SK-N-SH (cell line): ENCODE measurements around the gene CSPG5. TPM values are rescaled to one million over a fixed set of nuclear protein-coding genes. Genes with fewer than 3 reads are reported as not detected.

ENCODE experiments used
- CTCF ChIA-PET: fragments of 300-600, 350-600 bp; formaldehyde crosslinking; extraction: SDS; loops from one replicate; lab custom pipeline; 2021; lab: Yijun Ruan, JAX
- POLR2A ChIA-PET: fragments of 350-600 bp; sonication (Branson Sonifier 250); formaldehyde crosslinking; extraction: SDS; loops from one replicate; lab custom pipeline; 2020; ENCODE audit warnings: antibody characterized with exemption, inconsistent platforms; lab: Yijun Ruan, JAX
- DNase-seq: peaks from one replicate; pipeline ENCODE4 v3.0.0; 2012
- H2AFZ ChIP-seq: fragments of 200-600 bp; sonication (generic); 2 replicates; pipeline ENCODE4 v1.8.1; 2016; ENCODE audit warnings: antibody characterized with exemption, mild to moderate bottlenecking, low read depth
- H3F3A ChIP-seq: fragments of 200-600 bp; sonication (generic); replicated peaks from 2 replicates; pipeline ENCODE3; 2016; ENCODE audit warnings: antibody characterized with exemption, mild to moderate bottlenecking; ENCODE audit not compliant: insufficient read depth
- H3K27ac ChIP-seq, 2 experiments: fragments of 200-500 bp in 1 of 2; fragments of 200-600 bp in 1 of 2; sonication (Bioruptor generic) in 1 of 2; sonication (generic), shearing (Covaris generic) in 1 of 2; 2 replicates each; pipeline versions ENCODE4 v1.5.1 to v1.6.1; 2014 to 2016; ENCODE audit warnings: low read depth in 2 of 2, inconsistent platforms in 1 of 2, low read length in 1 of 2, mild to moderate bottlenecking in 1 of 2, mixed read lengths in 1 of 2
- H3K27me3 ChIP-seq: fragments of 200-600 bp; sonication (generic), shearing (Covaris generic); 2 replicates; pipeline ENCODE4 v1.6.1; 2016; ENCODE audit warnings: mixed run types; ENCODE audit not compliant: insufficient read depth
- H3K36me3 ChIP-seq, 2 experiments: fragments of 200-500 bp in 1 of 2; fragments of 200-600 bp in 1 of 2; sonication (Bioruptor generic) in 1 of 2; sonication (generic) in 1 of 2; replicated peaks in 1 of 2; 2 replicates each; pipeline versions ENCODE3 to v1.5.1; 2014 to 2016; ENCODE audit warnings: low read length in 1 of 2, mild to moderate bottlenecking in 1 of 2; ENCODE audit not compliant: insufficient read depth in 2 of 2, control insufficient read depth in 1 of 2
- H3K4me1 ChIP-seq, 2 experiments: fragments of 200-500 bp in 1 of 2; fragments of 200-600 bp in 1 of 2; sonication (Bioruptor generic) in 1 of 2; sonication (generic), shearing (Covaris generic) in 1 of 2; 2 replicates each; pipeline versions ENCODE4 v1.5.1 to v1.6.1; 2014 to 2016; ENCODE audit warnings: low read depth in 1 of 2, low read length in 1 of 2, mixed run types in 1 of 2; ENCODE audit not compliant: insufficient read depth in 2 of 2, control insufficient read depth in 1 of 2
- H3K4me2 ChIP-seq: fragments of 200-600 bp; sonication (generic), shearing (Covaris generic); 2 replicates; pipeline ENCODE4 v1.6.1; 2017; ENCODE audit warnings: mixed run types
- H3K4me3 ChIP-seq, 2 experiments: fragments of 200-500 bp in 1 of 2; fragments of 200-600 bp in 1 of 2; sonication (Bioruptor generic) in 1 of 2; sonication (generic), shearing (Covaris generic) in 1 of 2; 2 replicates each; pipeline versions ENCODE4 v1.5.1 to v1.8.1; 2014 to 2016; ENCODE audit warnings: low read depth in 2 of 2, inconsistent platforms in 1 of 2, low read length in 1 of 2, mild to moderate bottlenecking in 1 of 2, mixed read lengths in 1 of 2, moderate library complexity in 1 of 2
- H3K79me2 ChIP-seq: fragments of 200-600 bp; sonication (generic); 2 replicates; pipeline ENCODE4 v1.8.1; 2017; ENCODE audit warnings: mild to moderate bottlenecking; ENCODE audit not compliant: insufficient read depth
- H3K9ac ChIP-seq: fragments of 200-600 bp; sonication (generic); 2 replicates; pipeline ENCODE4 v1.6.1; 2017; ENCODE audit warnings: mixed run types
- H3K9me2 ChIP-seq: fragments of 200-600 bp; sonication (generic); 2 replicates; pipeline ENCODE4 v1.6.1; 2017; ENCODE audit warnings: mixed run types
- H3K9me3 ChIP-seq: fragments of 200-600 bp; sonication (generic); 2 replicates; pipeline ENCODE4 v1.6.1; 2017; ENCODE audit warnings: mixed run types, mild to moderate bottlenecking, moderate library complexity
- H4K20me1 ChIP-seq: fragments of 200-600 bp; sonication (generic); 2 replicates; pipeline ENCODE4 v1.6.1; 2017; ENCODE audit warnings: mild to moderate bottlenecking, mixed run types; ENCODE audit not compliant: insufficient read depth
- CTCF ChIP-seq: fragments of 200-600 bp; sonication (generic); IDR thresholded peaks from 2 replicates; pipeline ENCODE4 v1.6.1; 2017; ENCODE audit warnings: antibody characterized with exemption, mild to moderate bottlenecking, moderate library complexity
- EP300 ChIP-seq, 2 experiments: IDR thresholded peaks; 2 replicates each; pipeline versions ENCODE4 v1.4.0 to v1.6.1; 2012; ENCODE audit warnings: borderline replicate concordance in 1 of 2, low read depth in 1 of 2, low read length in 1 of 2
- FOXJ3 ChIP-seq: sonication (generic); formaldehyde crosslinking; IDR thresholded peaks from 2 replicates; pipeline ENCODE4 v1.5.1; 2020; ENCODE audit warnings: mild to moderate bottlenecking, missing genetic modification reagents
- FOXM1 ChIP-seq: IDR thresholded peaks from 2 replicates; pipeline ENCODE4 v1.4.0; 2012; ENCODE audit warnings: low read depth, mild to moderate bottlenecking
- GATA2 ChIP-seq: sonication (generic); formaldehyde crosslinking; IDR thresholded peaks from 2 replicates; pipeline ENCODE4 v1.5.0; 2020; ENCODE audit warnings: mild to moderate bottlenecking, missing genetic modification reagents
- IRF3 ChIP-seq: fragments of 150-350 bp; IDR thresholded peaks from 2 replicates; pipeline ENCODE4 v1.6.1; 2016; ENCODE audit warnings: mild to moderate bottlenecking, low read depth, low read length
- MAX ChIP-seq: IDR thresholded peaks from 2 replicates; pipeline ENCODE4 v1.4.0; 2012; ENCODE audit warnings: low read depth
- MEF2A ChIP-seq: IDR thresholded peaks from 2 replicates; pipeline ENCODE4 v1.4.0; 2012; ENCODE audit warnings: low read depth, borderline replicate concordance
- NFIC ChIP-seq: IDR thresholded peaks from 2 replicates; pipeline ENCODE4 v1.4.0; 2012; ENCODE audit warnings: borderline replicate concordance
- NRF1 ChIP-seq: IDR thresholded peaks from 2 replicates; pipeline ENCODE4 v1.6.1; 2012; ENCODE audit warnings: low read depth, mild to moderate bottlenecking, low read length
- PBX3 ChIP-seq: IDR thresholded peaks from 2 replicates; pipeline ENCODE4; 2012
- POLR2AphosphoS5 ChIP-seq: IDR thresholded peaks from 2 replicates; pipeline ENCODE4 v1.6.1; 2012; ENCODE audit warnings: low read depth, low read length
- RCOR1 ChIP-seq: fragments of 150-350 bp; IDR thresholded peaks from 2 replicates; pipeline ENCODE4 v1.6.1; 2017; ENCODE audit warnings: antibody characterized with exemption, low read length
- RFX5 ChIP-seq: IDR thresholded peaks from 2 replicates; pipeline ENCODE4 v1.6.1; 2012; ENCODE audit warnings: mild to moderate bottlenecking, improper control_type of control experiment, low read length
- RXRA ChIP-seq: IDR thresholded peaks from 2 replicates; pipeline ENCODE4 v1.4.0; 2012; ENCODE audit warnings: low read depth, mild to moderate bottlenecking, borderline replicate concordance
- TCF12 ChIP-seq: IDR thresholded peaks from 2 replicates; pipeline ENCODE4 v1.4.0; 2012
- USF1 ChIP-seq: IDR thresholded peaks from 2 replicates; pipeline ENCODE4 v1.4.0; 2012; ENCODE audit warnings: low read depth, borderline replicate concordance
- USF2 ChIP-seq: fragments of 150-350 bp; IDR thresholded peaks from 2 replicates; pipeline ENCODE4 v1.6.1; 2017; ENCODE audit warnings: antibody characterized with exemption, low read length, low read depth, borderline replicate concordance
- WGBS: methylation state at CpG from one replicate; pipeline ENCODE4 v1.1.6; 2017; ENCODE audit warnings: low lambda C conversion rate; 5-methylcytosine and 5-hydroxymethylcytosine counted together
- polyA plus RNA-seq, 3 experiments: library from polyadenylated mRNA; depleted of rRNA; stranded (reverse); fragments of >200 nt; gene quantifications; 2 replicates each; pipeline ENCODE4 v1.2.3, GENCODE V29; 2012

CSPG5 gene
- polyA plus RNA-seq, 1 of the 3 experiments (the other 2 are of a cell fraction): 0.58 TPM

- Histone ChIP-seq H3K36me3 (peaks cover 44 to 48% of the 10 kb centered on the region in 2 experiments), H3K27ac (no peak overlapping the region), H3K4me1 (peaks cover 0 to 3% of the 10 kb centered on the region in 2 experiments; a peak in 2 of 4 replicates), H3K9ac (no peak overlapping the region), H3K9me2 (no peaks in the 10 kb centered on the region), H3F3A (peaks cover 9% of the 10 kb centered on the region), H3K4me2 (no peak overlapping the region), H4K20me1 (peaks cover 37% of the 10 kb centered on the region), H2AFZ (no peak overlapping the region), H3K79me2 (no peaks in the 10 kb centered on the region; the same call in none of the 2 replicates), H3K9me3 (no peaks in the 10 kb centered on the region), H3K27me3 (no peaks in the 10 kb centered on the region), H3K4me3 (no peak overlapping the region)
- TF ChIP-seq FOXM1 (no peak), NRF1 (no peak), PBX3 (no peak), USF1 (no peak), EP300 (IDR thresholded peaks at IDR 0.05; ENCODE audit: borderline replicate concordance in 1 of 2, low read depth in 1 of 2, low read length in 1 of 2) (no peak), MAX (no peak), FOXJ3 (no peak)
- CTCF ChIA-PET: no interaction called here
- DNase-seq: no peak
- POLR2A ChIA-PET: no interaction called here
- 96% methylated on average over 2 of the region's 2 CpGs for WGBS
Measured at GRCh38 chr3:47604145-47604544, 25.5 kb upstream of the CSPG5 start.

- H3K36me3 ChIP-seq: peaks cover 41 to 42% of the 10 kb centered on the region in 2 experiments
- POLR2A ChIA-PET: no interaction called here
- no peak overlapping the region for H3K4me3 ChIP-seq
- no peak overlapping the region for H2AFZ ChIP-seq
- H3K79me2 ChIP-seq: no peaks in the 10 kb centered on the region; the same call in none of the 2 replicates
- DNase-seq: no peak
- no peak overlapping the region for H3K27ac ChIP-seq
- H4K20me1 ChIP-seq: peaks cover 37% of the 10 kb centered on the region
- H3K27me3 ChIP-seq: no peaks in the 10 kb centered on the region
- CTCF ChIA-PET: no interaction called here
- H3K4me1 ChIP-seq: peaks cover 0 to 3% of the 10 kb centered on the region in 2 experiments; a peak in 2 of 4 replicates
- no peaks in the 10 kb centered on the region for H3K9me2 ChIP-seq
- H3K9ac ChIP-seq: no peak overlapping the region
- no peak overlapping the region for H3K4me2 ChIP-seq
- H3F3A ChIP-seq: peaks cover 9% of the 10 kb centered on the region
- H3K9me3 ChIP-seq: no peaks in the 10 kb centered on the region
- TF ChIP-seq FOXM1 (no peak), NFIC (no peak), EP300 (IDR thresholded peaks at IDR 0.05; ENCODE audit: borderline replicate concordance in 1 of 2, low read depth in 1 of 2, low read length in 1 of 2) (no peak), PBX3 (no peak), RXRA (no peak), MEF2A (no peak), TCF12 (no peak), POLR2AphosphoS5 (no peak), GATA2 (CRISPR knock-in tag) (no peak), MAX (no peak), RCOR1 (no peak), IRF3 (no peak), USF1 (no peak), USF2 (no peak), NRF1 (no peak), CTCF (no peak), RFX5 (no peak)
Measured at GRCh38 chr3:47603332-47603731, 24.7 kb upstream of the CSPG5 start.
